Liver (tissue), 9 donors: ENCODE results near the gene HOXD11. TPM values are rescaled to one million over a fixed set of nuclear protein-coding genes. Genes with fewer than 3 reads are reported as not detected.

ENCODE experiments used
- DNase-seq: peaks from one replicate; pipeline ENCODE4 v3.0.0-alpha.2; 2017; ENCODE audit warnings: low spot score
- H3K27ac ChIP-seq, 2 donors: one replicate each; pipeline ENCODE4 v1.7.0; 2013; ENCODE audit warnings: inconsistent platforms in 2 of 2, low read length in 2 of 2, control low read depth in 1 of 2, low read depth in 1 of 2, mild to moderate bottlenecking in 1 of 2
- H3K27me3 ChIP-seq, 4 donors: one replicate each; pipeline versions ENCODE4 v1.6.1 to v1.7.0; 2013; ENCODE audit warnings: low read length in 3 of 4, inconsistent platforms in 1 of 4, mild to moderate bottlenecking in 1 of 4, moderate library complexity in 1 of 4; ENCODE audit not compliant: control insufficient read depth in 4 of 4, insufficient read depth in 4 of 4
- H3K36me3 ChIP-seq, 4 donors: one replicate each; pipeline versions ENCODE4 v1.6.1 to v1.7.0; 2013; ENCODE audit warnings: low read length in 3 of 4, mild to moderate bottlenecking in 3 of 4, low read depth in 1 of 4, moderate library complexity in 1 of 4; ENCODE audit not compliant: control insufficient read depth in 4 of 4, insufficient read depth in 3 of 4
- H3K4me1 ChIP-seq, 4 donors: one replicate each; pipeline versions ENCODE4 v1.6.1 to v1.7.0; 2013; ENCODE audit warnings: low read length in 3 of 4, mild to moderate bottlenecking in 3 of 4, moderate library complexity in 1 of 4; ENCODE audit not compliant: control insufficient read depth in 4 of 4, insufficient read depth in 4 of 4
- H3K4me3 ChIP-seq, 3 donors: one replicate each; pipeline versions ENCODE4 v1.6.1 to v1.7.0; 2013; ENCODE audit warnings: low read length in 3 of 3, control low read depth in 1 of 3, low read depth in 1 of 3, mild to moderate bottlenecking in 1 of 3
- H3K9ac ChIP-seq, 2 donors: one replicate each; pipeline ENCODE4 v1.7.0; 2013; ENCODE audit warnings: low read length in 2 of 2, mild to moderate bottlenecking in 2 of 2, moderate library complexity in 2 of 2, control low read depth in 1 of 2, low read depth in 1 of 2
- H3K9me3 ChIP-seq, 4 donors: one replicate each; pipeline versions ENCODE4 v1.6.1 to v1.7.0; 2013; ENCODE audit warnings: low read length in 3 of 4; ENCODE audit not compliant: control insufficient read depth in 4 of 4
- EGR1 ChIP-seq, 2 donors: IDR thresholded peaks; 2 replicates each; pipeline ENCODE4 v1.6.1; 2016 to 2018; ENCODE audit warnings: antibody characterized with exemption in 2 of 2, low read depth in 2 of 2
- FOXA1 ChIP-seq: IDR thresholded peaks from 2 replicates; pipeline ENCODE4 v1.6.1; 2016; ENCODE audit warnings: antibody characterized with exemption
- FOXA2 ChIP-seq: IDR thresholded peaks from 2 replicates; pipeline ENCODE4 v1.6.1; 2016; ENCODE audit warnings: antibody characterized with exemption
- GABPA ChIP-seq, 2 donors: IDR thresholded peaks in 1 of 2; conservative IDR thresholded peaks in 1 of 2; 2 replicates each; pipeline ENCODE4 v1.6.1; 2016; ENCODE audit warnings: antibody characterized with exemption in 2 of 2, mild to moderate bottlenecking in 1 of 2, moderate library complexity in 1 of 2
- HNF4G ChIP-seq: IDR thresholded peaks from 2 replicates; pipeline ENCODE4 v1.6.1; 2016; ENCODE audit warnings: antibody characterized with exemption
- NR2F2 ChIP-seq: IDR thresholded peaks from 2 replicates; pipeline ENCODE4 v1.6.1; 2016; ENCODE audit warnings: antibody characterized with exemption
- RAD21 ChIP-seq, 2 donors: IDR thresholded peaks; 2 replicates each; pipeline ENCODE4 v1.6.1; 2016; ENCODE audit warnings: antibody characterized with exemption in 2 of 2, mild to moderate bottlenecking in 2 of 2
- SP1 ChIP-seq: IDR thresholded peaks from 2 replicates; pipeline ENCODE4 v1.6.1; 2018; ENCODE audit warnings: antibody characterized with exemption, mild to moderate bottlenecking
- TAF1 ChIP-seq: conservative IDR thresholded peaks from 2 replicates; pipeline ENCODE4 v1.6.1; 2016; ENCODE audit warnings: antibody characterized with exemption, mild to moderate bottlenecking
- ZBTB33 ChIP-seq: IDR thresholded peaks from 2 replicates; pipeline ENCODE4 v1.6.1; 2016; ENCODE audit warnings: antibody characterized with exemption
- WGBS: extraction: QIAGEN DNeasy Blood & Tissue Kit; methylation state at CpG from one replicate; pipeline ENCODE4 v1.1.7; 2013; 5-methylcytosine and 5-hydroxymethylcytosine counted together
- polyA plus RNA-seq, 2 donors: library from polyadenylated mRNA; stranded (reverse) in 1 of 2; unstranded in 1 of 2; fragments of 200-250 nt in 1 of 2; fragments of >200 nt in 1 of 2; fragmentation: Nextera tagmentation in 1 of 2; extraction: Ambion mirVana in 1 of 2; gene quantifications; one replicate each; pipeline versions ENCODE4 v1.2.1 to v1.2.3, GENCODE V29; 2013 to 2015
- total RNA-seq, 2 donors: library from RNA; depleted of rRNA; stranded (reverse); fragments of >200 nt; gene quantifications; one replicate each; pipeline ENCODE4 v1.2.3, GENCODE V29; 2014
- TF ChIP-seq, protein P1 (sequence below): IDR thresholded peaks from 2 replicates; pipeline ENCODE4 v1.6.1; 2016; ENCODE audit warnings: antibody characterized with exemption
- donor health status: healthy.
- donor health status: healthy.
- donor health status: healthy.
- donor health status: healthy.
- donor health status: healthy.

Gene HOXD11
- total and polyA plus RNA-seq, 4 donors, result not detected

- Histone ChIP-seq H3K27ac (no peak overlapping the region), H3K9me3 (peaks cover 0 to 3% (median 0%) of the 10 kb centered on the region in 4 donors), H3K4me1 (peaks cover 4 to 10% (median 9%) of the 10 kb centered on the region in 4 donors), H3K4me3 (peak overlapping the region in 1 of 3 donors; percentile 47), H3K27me3 (peaks cover 20 to 51% (median 26%) of the 10 kb centered on the region in 4 donors), H3K9ac (no peak overlapping the region), H3K36me3 (no peaks in the 10 kb centered on the region)
- no peak for TF ChIP-seq FOXA1
- no peak for TF ChIP-seq TAF1
- TF ChIP-seq ZBTB33, result no peak
- DNase-seq, result no peak
- WGBS, result 6% methylated on average over 40 of the region's 40 CpGs
Measured at GRCh38 chr2:176123411-176124109, 16.5 kb downstream of the HOXD11 start.

DNA sequence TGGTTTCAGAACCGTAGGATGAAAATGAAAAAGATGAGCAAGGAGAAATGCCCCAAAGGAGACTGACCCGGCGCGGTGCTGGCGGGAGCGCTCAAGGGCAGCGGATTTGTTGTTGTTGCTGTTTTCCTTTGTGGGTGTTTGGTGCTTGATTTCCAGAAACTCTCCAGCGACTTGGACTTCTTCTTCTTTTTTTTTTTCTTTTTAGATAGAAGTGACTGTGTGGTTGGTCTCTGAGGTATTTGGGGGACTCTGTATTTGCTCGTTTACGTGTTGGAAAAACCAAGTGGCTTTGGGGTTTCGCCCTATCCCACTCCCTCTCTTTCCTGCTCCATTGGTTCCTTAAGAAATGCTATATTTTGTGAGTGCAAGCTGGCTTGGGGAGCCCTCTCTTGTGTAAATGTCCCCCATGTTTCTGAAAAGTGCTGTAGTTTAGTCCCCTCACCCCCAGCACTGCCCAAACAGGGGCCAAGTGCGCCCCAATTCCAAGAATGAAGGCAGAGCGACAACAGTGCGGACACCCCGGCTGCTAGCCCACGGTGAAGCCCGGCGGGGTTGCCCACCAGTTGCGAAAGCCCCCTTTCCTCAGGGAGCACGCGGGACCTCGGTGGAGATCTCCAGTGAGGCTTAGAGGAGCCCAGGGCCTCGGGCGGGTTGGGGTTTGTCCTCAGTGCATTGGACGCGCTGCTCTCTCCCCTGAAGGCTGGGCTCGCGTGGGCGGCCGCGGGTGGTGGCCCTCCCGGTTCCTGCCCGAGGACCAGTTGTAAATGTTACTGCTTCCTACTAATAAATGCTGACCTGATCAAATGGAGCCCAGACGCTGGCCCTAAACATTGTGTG lies 17.2 kb downstream of the HOXD11 start:
- Histone ChIP-seq H3K27ac (no peak overlapping the region), H3K36me3 (no peaks in the 10 kb centered on the region), H3K27me3 (peaks cover 20 to 48% (median 24%) of the 10 kb centered on the region in 4 donors), H3K4me1 (peaks cover 4 to 13% (median 9%) of the 10 kb centered on the region in 4 donors), H3K9ac (no peak overlapping the region), H3K4me3 (no peak overlapping the region), H3K9me3 (peaks cover 0 to 3% (median 0%) of the 10 kb centered on the region in 4 donors)
- 14% methylated on average over 34 of the region's 34 CpGs for WGBS
- DNase-seq, result no peak
- TF ChIP-seq TAF1 (no peak), EGR1 (IDR thresholded peaks at IDR 0.05; ENCODE audit: low read depth in 2 of 2) (no peak), HNF4G (no peak), RAD21 (IDR thresholded peaks at IDR 0.05) (no peak), NR2F2 (no peak), SP1 (no peak), GABPA (IDR thresholded peaks at IDR 0.05 in 1 of 2, conservative IDR thresholded peaks at IDR 0.05 in 1 of 2) (no peak), FOXA2 (no peak), ZBTB33 (no peak)
- TF ChIP-seq, protein P1, sequence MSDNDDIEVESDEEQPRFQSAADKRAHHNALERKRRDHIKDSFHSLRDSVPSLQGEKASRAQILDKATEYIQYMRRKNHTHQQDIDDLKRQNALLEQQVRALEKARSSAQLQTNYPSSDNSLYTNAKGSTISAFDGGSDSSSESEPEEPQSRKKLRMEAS, result no peak
